SU-DHL-6 (cell line): ENCODE data around the gene UTS2B.

ENCODE experiments used
- H2AFZ ChIP-seq: fragments of 200-600 bp; sonication (generic); 2 replicates; pipeline ENCODE4 v1.6.1; 2014; ENCODE audit warnings: low read depth, mild to moderate bottlenecking, moderate library complexity, mixed read lengths, antibody characterized with exemption, low read length; ENCODE audit not compliant: severe bottlenecking
- H3F3A ChIP-seq: fragments of 200-600 bp; shearing (Covaris generic); 2 replicates; pipeline ENCODE4 v1.6.0; 2016; ENCODE audit warnings: antibody characterized with exemption, mild to moderate bottlenecking; ENCODE audit not compliant: insufficient read depth
- H3K27ac ChIP-seq: fragments of 200-600 bp; sonication (generic); 2 replicates; pipeline ENCODE4 v1.5.1; 2016; ENCODE audit warnings: low read depth, mild to moderate bottlenecking, low read length, moderate library complexity, mixed read lengths
- H3K27me3 ChIP-seq: fragments of 200-600 bp; sonication (generic), shearing (Covaris generic); 2 replicates; pipeline ENCODE4 v1.6.0; 2014; ENCODE audit warnings: mild to moderate bottlenecking, low read length
- H3K36me3 ChIP-seq: fragments of 200-600 bp; sonication (generic); 2 replicates; pipeline ENCODE4 v1.6.1; 2014; ENCODE audit warnings: mild to moderate bottlenecking, low read length, mixed read lengths
- H3K4me2 ChIP-seq: fragments of 300-600, 200-600 bp; shearing (Covaris generic), sonication (generic); 2 replicates; pipeline ENCODE4 v1.6.0; 2014; ENCODE audit warnings: low read length, low read depth, mild to moderate bottlenecking; ENCODE audit not compliant: poor library complexity, severe bottlenecking
- H3K4me3 ChIP-seq: fragments of 200-600 bp; sonication (generic); 2 replicates; pipeline ENCODE4 v1.5.1; 2014; ENCODE audit warnings: antibody characterized with exemption, low read length, mild to moderate bottlenecking, mixed read lengths; ENCODE audit not compliant: insufficient read depth, poor library complexity, severe bottlenecking
- H3K79me2 ChIP-seq: fragments of 200-600 bp; sonication (generic); 2 replicates; pipeline ENCODE4 v1.6.1; 2014; ENCODE audit warnings: mild to moderate bottlenecking, low read length, moderate library complexity; ENCODE audit not compliant: insufficient read depth
- H3K9ac ChIP-seq: fragments of 200-600 bp; sonication (generic); 2 replicates; pipeline ENCODE4 v1.7.0; 2014; ENCODE audit warnings: mild to moderate bottlenecking, low read length
- H3K9me2 ChIP-seq: fragments of 200-600 bp; sonication (generic); replicated peaks from 2 replicates; pipeline ENCODE4 v1.6.1; 2014; ENCODE audit warnings: low read length; ENCODE audit not compliant: insufficient read depth
- H3K9me3 ChIP-seq: fragments of 200-600 bp; sonication (generic); 2 replicates; pipeline ENCODE4 v1.6.1; 2014; ENCODE audit warnings: low read length, mixed read lengths; ENCODE audit not compliant: insufficient read depth
- H4K20me1 ChIP-seq: fragments of 200-600 bp; sonication (generic); 2 replicates; pipeline ENCODE4 v1.6.1; 2014; ENCODE audit warnings: low read depth, mild to moderate bottlenecking, antibody characterized with exemption, low read length, moderate library complexity, mixed read lengths
- CTCF ChIP-seq: fragments of 200-600 bp; sonication (generic); IDR thresholded peaks from one replicate; pipeline ENCODE4 v1.5.1; 2017; ENCODE audit warnings: antibody characterized with exemption, mild to moderate bottlenecking, low read length, moderate library complexity; ENCODE audit not compliant: insufficient read depth, poor library complexity, severe bottlenecking
- EZH2phosphoT487 ChIP-seq: fragments of 200-600 bp; sonication (generic), shearing (Covaris generic); conservative IDR thresholded peaks from 2 replicates; pipeline ENCODE4 v1.6.1; 2018; ENCODE audit warnings: mild to moderate bottlenecking, antibody characterized with exemption, low read length, moderate library complexity, mixed read lengths

Gene UTS2B

DNA sequence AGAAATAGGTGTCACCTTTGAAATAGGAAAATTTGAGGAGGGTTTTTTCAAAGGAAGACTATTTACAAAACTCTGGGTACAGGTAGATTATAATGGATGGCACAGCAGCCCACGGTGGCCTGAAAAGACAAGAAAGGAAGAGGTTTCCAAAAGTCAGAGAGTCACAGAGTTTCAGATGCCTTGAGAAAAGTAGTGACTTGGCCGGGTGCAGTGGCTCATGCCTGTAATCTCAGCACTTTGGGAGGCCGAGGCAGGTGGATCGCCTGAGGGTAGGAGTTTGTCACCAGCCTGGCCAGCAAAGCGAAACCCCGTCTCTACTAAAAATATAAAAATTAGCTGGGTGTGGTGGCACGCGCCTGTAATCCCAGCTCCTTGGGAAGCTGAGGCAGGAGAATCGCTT lies 96.1 kb downstream of the UTS2B start:
- Histone ChIP-seq H3K9me2 (no peaks in the 10 kb centered on the region), H3K36me3 (no peaks in the 10 kb centered on the region), H3F3A (no peaks in the 10 kb centered on the region), H3K4me2 (no peak overlapping the region), H3K9ac (no peak overlapping the region), H4K20me1 (no peaks in the 10 kb centered on the region), H3K27me3 (no peaks in the 10 kb centered on the region), H3K9me3 (no peaks in the 10 kb centered on the region), H3K4me3 (no peak overlapping the region), H2AFZ (no peak overlapping the region), H3K79me2 (no peaks in the 10 kb centered on the region), H3K27ac (no peak overlapping the region)
- no peak for TF ChIP-seq EZH2phosphoT487
- no peak for TF ChIP-seq CTCF

- H3K4me2 ChIP-seq: no peak overlapping the region
- H3K9ac ChIP-seq: no peak overlapping the region
- H2AFZ ChIP-seq: no peak overlapping the region
- no peaks in the 10 kb centered on the region for H3F3A ChIP-seq
- no peak for TF ChIP-seq EZH2phosphoT487
- TF ChIP-seq CTCF: no peak
- no peak overlapping the region for H3K27ac ChIP-seq
- no peaks in the 10 kb centered on the region for H3K79me2 ChIP-seq
- no peaks in the 10 kb centered on the region for H3K27me3 ChIP-seq
- no peak overlapping the region for H3K4me3 ChIP-seq
- no peaks in the 10 kb centered on the region for H3K9me3 ChIP-seq
- H4K20me1 ChIP-seq: no peaks in the 10 kb centered on the region
- H3K9me2 ChIP-seq: no peaks in the 10 kb centered on the region
- no peaks in the 10 kb centered on the region for H3K36me3 ChIP-seq
Observed at GRCh38 chr3:191227541-191227940, 102.8 kb downstream of the UTS2B start.

GRCh38 chr3:191221638-191222037 lies 108.7 kb downstream of the UTS2B start:
- H2AFZ ChIP-seq: no peak overlapping the region
- no peak overlapping the region for H3K4me3 ChIP-seq
- no peak overlapping the region for H3K27ac ChIP-seq
- no peaks in the 10 kb centered on the region for H3K9me2 ChIP-seq
- H3K4me2 ChIP-seq: no peak overlapping the region
- no peaks in the 10 kb centered on the region for H3K27me3 ChIP-seq
- H3K9me3 ChIP-seq: no peaks in the 10 kb centered on the region
- H3K9ac ChIP-seq: no peak overlapping the region
- no peaks in the 10 kb centered on the region for H3F3A ChIP-seq
- H3K36me3 ChIP-seq: no peaks in the 10 kb centered on the region
- no peak for TF ChIP-seq EZH2phosphoT487
- no peak for TF ChIP-seq CTCF
- H3K79me2 ChIP-seq: no peaks in the 10 kb centered on the region
- H4K20me1 ChIP-seq: no peaks in the 10 kb centered on the region

DNA sequence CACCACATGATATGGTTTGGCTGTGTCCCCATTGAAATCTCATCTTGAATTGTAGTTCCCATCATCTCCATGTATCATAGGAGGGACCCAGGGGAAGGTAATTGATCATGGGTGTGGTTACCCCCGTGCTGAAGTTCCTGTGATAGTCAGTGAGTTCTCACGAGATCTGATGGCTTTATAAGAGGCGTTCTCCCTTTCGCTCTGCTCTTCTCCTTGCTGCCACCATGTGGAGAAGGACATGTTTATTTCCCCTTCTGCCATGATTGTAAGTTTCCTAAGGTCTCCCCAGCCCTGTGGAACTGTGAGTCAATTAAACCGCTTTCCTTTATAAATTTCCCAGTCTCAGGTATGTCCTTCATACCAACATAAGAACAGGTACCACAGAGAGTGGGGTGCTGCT lies 109.4 kb downstream of the UTS2B start:
- H3K36me3 ChIP-seq: no peaks in the 10 kb centered on the region
- no peak overlapping the region for H3K4me2 ChIP-seq
- 0 out of 2 replicates have a peak, but pooled peaks cover 5% of the 10 kb centered on the region for H3K9me3 ChIP-seq
- no peaks in the 10 kb centered on the region for H3F3A ChIP-seq
- TF ChIP-seq EZH2phosphoT487: no peak
- no peak for TF ChIP-seq CTCF
- H2AFZ ChIP-seq: no peak overlapping the region
- H3K27ac ChIP-seq: no peak overlapping the region
- H3K27me3 ChIP-seq: no peaks in the 10 kb centered on the region
- no peak overlapping the region for H3K4me3 ChIP-seq
- H4K20me1 ChIP-seq: no peaks in the 10 kb centered on the region
- H3K9ac ChIP-seq: no peak overlapping the region
- no peaks in the 10 kb centered on the region for H3K79me2 ChIP-seq
- no peaks in the 10 kb centered on the region for H3K9me2 ChIP-seq
